Motor neuron (in vitro differentiated cells): Measurements from ENCODE around the gene XKR3. TPM values are rescaled to one million over a fixed set of nuclear protein-coding genes. Genes with fewer than 3 reads are reported as not detected.
"Not testable (repeated sequence)": the region's sequence is repeated elsewhere in the genome, so short reads cannot be mapped to it uniquely, and the experiment has no call there.

Experiments used
- ATAC-seq, 8 experiments: fragments of 200-7000 bp; cut with Tn5 transposase; replicated peaks in 6 of 8; 2 replicates each; pipeline ENCODE4 v1.8.0; 2021; ENCODE audit warnings: mild to moderate bottlenecking in 8 of 8, moderate library complexity in 8 of 8
- H3K27ac ChIP-seq, 2 donors: fragments of 250-450 bp; sonication (Bioruptor Pico); 2 replicates each; pipeline ENCODE4 v1.9.0; 2021; ENCODE audit warnings: antibody characterized with exemption in 2 of 2, mild to moderate bottlenecking in 2 of 2, moderate library complexity in 1 of 2
- H3K4me1 ChIP-seq, 2 donors: fragments of 250-450 bp; sonication (Bioruptor Pico); replicated peaks in 1 of 2; 2 replicates each; pipeline ENCODE4 v1.6.1; 2021; ENCODE audit warnings: antibody characterized with exemption in 2 of 2, mild to moderate bottlenecking in 2 of 2, moderate library complexity in 1 of 2
- H3K4me3 ChIP-seq, 5 donors: fragments of 250-450 bp; sonication (Bioruptor Pico); 2 replicates each; pipeline ENCODE4 v1.9.0; 2021; ENCODE audit warnings: antibody characterized with exemption in 5 of 5, mild to moderate bottlenecking in 5 of 5, moderate library complexity in 4 of 5
- WGBS, 10 experiments: fragments of 450-650 bp; shearing (Covaris generic); methylation state at CpG; one replicate each; pipeline ENCODE4 v1.0.0; 2022; 5-methylcytosine and 5-hydroxymethylcytosine counted together
- in situ Hi-C, 9 experiments: fragments of 400-800 bp; cut with MboI; loops; one replicate each; pipeline ENCODE4 v1.15.0; 2021; ENCODE audit warnings: low sequenced_read_pairs in 9 of 9, low pct_unique_long_range_greater_than_20kb in 2 of 9; ENCODE audit not compliant: unreplicated experiment in 9 of 9
- total RNA-seq, 8 experiments: library from RNA; unstranded; fragments of 300-600 nt; gene quantifications; 2 replicates each; pipeline versions ENCODE4 v1.2.3 to v1.2.4, GENCODE V29; 2022

The XKR3 gene
- total RNA-seq, 8 experiments from 2014 or later, result not detected

- in situ Hi-C loops, ATAC-seq, H3K4me1 ChIP-seq, H3K27ac ChIP-seq, H3K4me3 ChIP-seq: not testable (repeated sequence)
- WGBS, 10 experiments, result 0 to 100% (median 33%) methylated on average over 1 to 2 of the region's 2 CpGs
These were observed 63.0 kb downstream of the XKR3 start for GRCh38 chr22:16762224-16762623.

GRCh38 chr22:16760416-16760815 lies 64.8 kb downstream of the XKR3 start:
- H3K4me1 ChIP-seq, ATAC-seq, in situ Hi-C loops, H3K27ac ChIP-seq, H3K4me3 ChIP-seq: not testable (repeated sequence)
- 0 to 57% (median 25%) methylated on average over 1 to 4 of the region's 4 CpGs; no CpG with 5 or more reads in 2 of the 10 experiments for WGBS, 10 experiments

- H3K4me1 ChIP-seq, in situ Hi-C loops, ATAC-seq, H3K27ac ChIP-seq, H3K4me3 ChIP-seq: not testable (repeated sequence)
- 0 to 60% (median 40%) methylated on average over 1 to 3 of the region's 4 CpGs; no CpG with 5 or more reads in 6 of the 10 experiments for WGBS, 10 experiments
These were observed 75.9 kb downstream of the XKR3 start for GRCh38 chr22:16749282-16749681.

- ATAC-seq, H3K27ac ChIP-seq, H3K4me1 ChIP-seq, H3K4me3 ChIP-seq, in situ Hi-C loops: not testable (repeated sequence)
- WGBS, 10 experiments, result 33 to 90% (median 60%) methylated on average over 1 to 6 of the region's 45 CpGs; no CpG with 5 or more reads in 5 of the 10 experiments
These were observed 76.9 kb downstream of the XKR3 start for GRCh38 chr22:16748160-16748929.

GRCh38 chr22:16747266-16748159 lies 77.7 kb downstream of the XKR3 start:
- ATAC-seq, H3K4me1 ChIP-seq, H3K27ac ChIP-seq, H3K4me3 ChIP-seq, in situ Hi-C loops: not testable (repeated sequence)
- WGBS, 10 experiments, result 26 to 73% (median 47%) methylated on average over 3 to 17 of the region's 21 CpGs; no CpG with 5 or more reads in 1 of the 10 experiments

- 0 to 40% (median 0%) methylated on average over 1 of the region's 1 CpG; no CpG with 5 or more reads in 2 of the 10 experiments for WGBS, 10 experiments
- H3K27ac ChIP-seq, H3K4me1 ChIP-seq, in situ Hi-C loops, ATAC-seq, H3K4me3 ChIP-seq: not testable (repeated sequence)
These were observed 90.9 kb downstream of the XKR3 start for GRCh38 chr22:16734271-16734670.

Other genes starting within 250 kb of the XKR3 start
- under 1 TPM in 4 of 8 experiments, not detected in 4; 0.08 to 0.31 (median 0.19) TPM for gene CCT8L2, start 232.6 kb downstream of the XKR3 start, total RNA-seq
- under 1 TPM in 5 of 8 experiments, not detected in 3; 0.04 to 0.47 (median 0.25) TPM for gene GAB4, start 182.8 kb upstream of the XKR3 start, total RNA-seq